DND-41 (cell line): ENCODE results near the gene LAMP2.

Experiments
- EZH2 ChIP-seq: IDR thresholded peaks from 3 replicates; pipeline ENCODE4 v1.6.1; 2012; ENCODE audit warnings: borderline replicate concordance, low read depth, mild to moderate bottlenecking, moderate library complexity, low read length, inconsistent platforms; ENCODE audit not compliant: severe bottlenecking
- TF ChIP-seq, protein P1 (sequence below): IDR thresholded peaks from 2 replicates; pipeline ENCODE4 v1.5.1; 2012; ENCODE audit warnings: borderline replicate concordance, low read length, moderate library complexity, mild to moderate bottlenecking; ENCODE audit not compliant: poor library complexity, severe bottlenecking; ENCODE audit errors: extremely low read depth

GRCh38 chrX:120504569-120504968 lies 35.5 kb upstream of the LAMP2 start:
- TF ChIP-seq EZH2: no peak
- TF ChIP-seq, protein P1, sequence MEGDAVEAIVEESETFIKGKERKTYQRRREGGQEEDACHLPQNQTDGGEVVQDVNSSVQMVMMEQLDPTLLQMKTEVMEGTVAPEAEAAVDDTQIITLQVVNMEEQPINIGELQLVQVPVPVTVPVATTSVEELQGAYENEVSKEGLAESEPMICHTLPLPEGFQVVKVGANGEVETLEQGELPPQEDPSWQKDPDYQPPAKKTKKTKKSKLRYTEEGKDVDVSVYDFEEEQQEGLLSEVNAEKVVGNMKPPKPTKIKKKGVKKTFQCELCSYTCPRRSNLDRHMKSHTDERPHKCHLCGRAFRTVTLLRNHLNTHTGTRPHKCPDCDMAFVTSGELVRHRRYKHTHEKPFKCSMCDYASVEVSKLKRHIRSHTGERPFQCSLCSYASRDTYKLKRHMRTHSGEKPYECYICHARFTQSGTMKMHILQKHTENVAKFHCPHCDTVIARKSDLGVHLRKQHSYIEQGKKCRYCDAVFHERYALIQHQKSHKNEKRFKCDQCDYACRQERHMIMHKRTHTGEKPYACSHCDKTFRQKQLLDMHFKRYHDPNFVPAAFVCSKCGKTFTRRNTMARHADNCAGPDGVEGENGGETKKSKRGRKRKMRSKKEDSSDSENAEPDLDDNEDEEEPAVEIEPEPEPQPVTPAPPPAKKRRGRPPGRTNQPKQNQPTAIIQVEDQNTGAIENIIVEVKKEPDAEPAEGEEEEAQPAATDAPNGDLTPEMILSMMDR: no peak
